Measurements from ENCODE around the gene SPATA21. TPM values are rescaled to one million over a fixed set of nuclear protein-coding genes. Genes with fewer than 3 reads are reported as not detected.
A peak's percentile ranks its signal among the peaks of the same experiment; 100 is the strongest.

The SPATA21 gene
- total RNA-seq, 1 experiment from 2014 or later: not detected

GRCh38 chr1:16393570-16394521 lies 43.4 kb downstream of the SPATA21 start:
- no peak for TF ChIP-seq CTCF (conservative IDR thresholded peaks at IDR 0.05)
- no peak overlapping the region for H3T11ph ChIP-seq (ENCODE audit: low read length)
- Mint-ChIP-seq H3K4me3 (no peak overlapping the region), H3K27me3 (ENCODE audit: low read depth) (no peaks in the 10 kb centered on the region), H3K36me3 (ENCODE audit: insufficient read depth in 1 of 3, low read depth in 3 of 3) (peaks cover 11 to 48% (median 43%) of the 10 kb centered on the region in 3 experiments; a peak in 6 of 7 replicates), H3K27ac (peak overlapping the region in 2 of 3 experiments; percentile 68 to 86; a peak in 4 of 7 replicates), H3K4me1 (peaks cover 35 to 37% of the 10 kb centered on the region in 2 experiments), H3K9me3 (no peaks in the 10 kb centered on the region)
- peaks cover 19% of the 10 kb centered on the region for H3K79me1 ChIP-seq (ENCODE audit: insufficient read depth, low read depth, low read length, poor library complexity, severe bottlenecking)
- peaks cover 6% of the 10 kb centered on the region; the same call in 1 of the 2 replicates for H3K4me1 ChIP-seq (ENCODE audit: insufficient read depth, low read length)
- peaks cover 5% of the 10 kb centered on the region for H4K20me1 ChIP-seq (ENCODE audit: control insufficient read depth, insufficient read depth, insufficient read length)
- no peak overlapping the region for H2BK12ac ChIP-seq (ENCODE audit: insufficient read length, low read depth, low read length)
- no peak overlapping the region for H3K27ac ChIP-seq (ENCODE audit: insufficient read length, low read depth, low read length)
- H3K4ac ChIP-seq (ENCODE audit: low read depth, low read length): no peak overlapping the region
- no peak overlapping the region for H2BK15ac ChIP-seq (ENCODE audit: low read depth, low read length)
- no peaks in the 10 kb centered on the region for H3K23me2 ChIP-seq (ENCODE audit: insufficient read length, low read depth, low read length, poor library complexity, severe bottlenecking)
- H3K18ac ChIP-seq (ENCODE audit: insufficient read length, low read depth, low read length): no peak overlapping the region
- no peak overlapping the region for H2BK120ac ChIP-seq (ENCODE audit: low read depth, low read length, poor library complexity, severe bottlenecking)
- H3K79me2 ChIP-seq (ENCODE audit: insufficient read depth, low read length): peaks cover 18% of the 10 kb centered on the region; the same call in 1 of the 2 replicates
- no peak overlapping the region for H2AK5ac ChIP-seq (ENCODE audit: insufficient read length, low read length)
- H2BK20ac ChIP-seq (ENCODE audit: low read depth, low read length, poor library complexity, severe bottlenecking): no peak overlapping the region
- H4K8ac ChIP-seq (replicated peaks; ENCODE audit: insufficient read length, low read depth, low read length): no peak overlapping the region
- H3K56ac ChIP-seq (ENCODE audit: insufficient read length, low read depth, low read length): no peak overlapping the region
- no peak overlapping the region for H3K9ac ChIP-seq (ENCODE audit: extremely low read depth, insufficient read length, low read length)
- no CpG with 5 or more reads among the region's 10 CpGs for WGBS (ENCODE audit: extremely low coverage, insufficient read length, low lambda C conversion rate)
- no peak overlapping the region for H3K4me2 ChIP-seq (ENCODE audit: insufficient read depth, insufficient read length, low read length)
- H2BK5ac ChIP-seq (ENCODE audit: insufficient read length, low read length): no peak overlapping the region
- H3K27me3 ChIP-seq (ENCODE audit: insufficient read depth, low read length): no peaks in the 10 kb centered on the region
- no peak for DNase-seq
- H2AFZ ChIP-seq (ENCODE audit: low read length): no peak overlapping the region
- H3K23ac ChIP-seq (ENCODE audit: insufficient read length, low read depth, low read length): no peak overlapping the region
- H3K9me3 ChIP-seq (ENCODE audit: control insufficient read depth, low read depth, low read length): no peaks in the 10 kb centered on the region
- no peak overlapping the region for H4K91ac ChIP-seq (ENCODE audit: insufficient read length, low read depth, low read length)
- no peak overlapping the region for H4K5ac ChIP-seq (ENCODE audit: insufficient read length, low read depth, low read length)
- H3K14ac ChIP-seq (ENCODE audit: insufficient read depth, low read length): no peak overlapping the region
